Stimulated activated CD8-positive, alpha-beta memory T cell treated with anti-CD3 and anti-CD28 coated beads, Interleukin-4, amount 100 ng/mL, for 1 hour (primary cell): ENCODE results near the gene HECW1.
"Not testable (repeated sequence)": the region's sequence is repeated elsewhere in the genome, so short reads cannot be mapped to it uniquely, and the experiment has no call there.

ENCODE experiments used
- DNase-seq, 2 donors: peaks; one replicate each; pipeline ENCODE4 v3.0.0-alpha.2; 2020; ENCODE audit warnings: low read depth in 2 of 2, low spot score in 1 of 2

Gene HECW1

DNA sequence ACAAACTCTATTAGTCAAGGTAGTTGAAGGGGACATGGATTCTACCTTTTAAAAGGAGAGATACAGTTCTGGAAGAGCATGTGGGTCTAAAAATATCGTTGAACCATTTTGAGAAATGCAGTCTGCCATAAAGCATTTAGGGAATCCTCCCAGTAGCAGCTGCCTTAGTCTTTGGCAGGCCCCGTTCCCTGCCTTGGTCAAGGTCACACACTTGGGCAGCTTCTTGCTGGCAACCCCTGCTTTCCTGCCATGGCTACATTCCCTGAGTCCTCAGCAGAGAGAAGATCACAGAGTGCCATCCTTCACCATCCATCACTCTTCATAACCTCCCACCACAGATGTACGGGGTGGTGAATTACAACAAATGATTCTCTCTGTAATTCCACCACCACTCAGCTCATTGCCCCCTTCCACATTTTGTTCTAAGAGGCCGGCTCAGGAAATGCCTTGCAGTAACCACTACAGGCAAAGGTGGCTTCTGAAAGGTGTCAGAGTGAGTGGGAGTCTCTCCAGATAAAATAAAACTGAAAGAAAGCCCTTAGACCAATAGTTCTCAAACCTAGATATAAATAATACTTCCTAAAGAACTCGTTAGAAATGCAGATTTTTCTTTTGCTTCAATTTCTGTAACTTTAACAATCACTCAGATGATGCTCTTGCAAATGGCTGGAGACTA is 349.0 kb downstream of the HECW1 start:
- DNase-seq = no peak

- DNase-seq = no peak
These were observed 350.4 kb downstream of the HECW1 start for GRCh38 chr7:43462836-43463235.

DNA sequence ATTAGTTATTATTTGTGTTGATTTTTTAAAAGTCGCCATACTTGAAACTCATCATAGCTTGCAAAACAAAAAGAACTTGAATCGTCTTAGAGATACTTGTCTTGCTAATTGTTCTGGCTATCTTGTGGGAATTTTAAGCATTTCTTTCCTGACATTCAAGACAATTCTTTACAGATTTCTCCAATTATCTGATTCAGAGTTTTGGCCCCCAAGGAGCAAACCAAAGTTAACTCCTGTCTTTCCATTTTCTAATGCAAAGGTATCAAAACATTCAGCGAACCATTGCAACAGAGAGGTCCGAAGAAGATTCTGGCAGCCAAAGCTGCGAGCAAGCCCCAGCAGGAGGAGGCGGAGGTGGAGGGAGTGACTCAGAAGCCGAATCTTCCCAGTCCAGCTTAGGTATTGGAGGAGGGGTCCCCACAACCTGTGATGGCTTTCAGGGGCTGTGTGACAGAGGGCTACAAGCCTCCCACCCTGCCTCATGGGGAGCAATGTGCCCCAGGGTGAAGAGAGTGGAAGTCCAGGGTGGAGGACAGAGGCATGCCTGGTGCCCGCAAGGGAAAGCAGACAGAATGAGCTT is 351.0 kb downstream of the HECW1 start:
- no peak for DNase-seq

DNA sequence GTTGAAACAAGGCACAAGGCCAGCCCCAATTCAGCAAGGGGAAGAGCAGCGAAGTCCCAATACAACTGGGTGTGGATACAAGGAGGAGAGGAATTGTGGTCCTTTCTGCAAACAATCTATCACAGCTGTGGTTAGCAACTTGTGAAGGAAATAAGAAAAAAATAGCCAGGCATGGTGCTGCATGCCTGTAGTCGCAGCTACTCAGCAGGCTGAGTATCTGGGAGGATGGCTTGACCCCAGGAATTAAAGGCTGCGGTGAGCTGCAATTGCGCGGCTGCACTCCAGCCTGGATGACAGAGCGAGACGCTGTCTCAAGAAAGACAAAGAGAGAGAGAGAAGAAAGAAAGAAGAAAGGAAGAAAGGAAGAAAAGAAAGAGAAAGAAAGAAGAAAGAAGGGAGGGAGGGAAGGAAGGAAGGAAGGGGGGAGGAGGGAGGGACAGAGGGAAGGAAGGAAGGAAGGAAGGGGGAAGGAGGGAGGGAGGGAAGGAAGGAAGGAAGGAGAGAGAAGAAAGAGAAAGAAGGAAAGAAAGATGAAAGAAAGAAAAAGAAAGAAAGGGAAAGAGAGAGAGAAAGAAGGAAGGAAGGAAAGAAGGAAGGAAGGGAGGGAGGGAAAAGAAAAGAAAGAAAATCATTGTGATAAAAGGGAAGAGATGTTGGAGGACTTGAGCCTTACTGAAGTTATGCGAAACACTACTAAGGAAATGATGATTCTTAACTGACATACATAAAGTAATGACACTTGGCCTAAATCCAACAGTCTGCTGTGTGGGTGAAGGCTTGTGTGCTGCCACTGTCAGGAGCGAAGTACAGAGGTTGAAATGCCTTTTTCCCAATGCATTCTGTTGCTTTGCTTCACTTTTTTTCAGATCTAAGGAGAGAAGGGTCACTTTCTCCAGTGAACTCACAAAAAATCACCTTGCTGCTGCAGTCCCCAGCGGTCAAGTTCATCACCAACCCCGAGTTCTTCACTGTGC is 353.4 kb downstream of the HECW1 start:
- DNase-seq = no peak

DNA sequence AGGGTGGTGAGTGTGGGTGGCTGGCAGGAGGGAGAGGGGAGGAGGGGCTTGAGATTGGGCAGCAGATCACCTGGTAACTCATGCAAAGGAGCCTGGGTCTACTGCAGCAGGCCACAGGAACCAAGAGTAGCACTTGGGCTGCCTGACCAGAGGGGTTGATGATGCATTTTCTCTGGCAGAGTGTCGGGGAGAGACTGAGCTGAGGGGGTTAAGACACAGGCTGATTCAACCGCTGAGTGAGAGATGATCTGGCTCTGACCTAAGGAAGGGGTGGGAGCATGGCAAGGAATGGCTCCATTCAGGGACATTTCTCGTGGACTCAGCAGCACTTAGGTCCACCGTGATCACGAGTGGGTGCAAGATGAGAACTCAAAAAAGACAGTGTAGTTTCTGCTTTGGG is 355.0 kb downstream of the HECW1 start:
- no peak for DNase-seq

- no peak for DNase-seq
These were observed 355.4 kb downstream of the HECW1 start for GRCh38 chr7:43467846-43468245.

- DNase-seq = no peak
These were observed 356.6 kb downstream of the HECW1 start for GRCh38 chr7:43469051-43469450.

- no peak for DNase-seq
These were observed 357.7 kb downstream of the HECW1 start for GRCh38 chr7:43470110-43470509.

- no peak for DNase-seq
These were observed 363.5 kb downstream of the HECW1 start for GRCh38 chr7:43475983-43476382.

- DNase-seq = no peak
These were observed 364.4 kb downstream of the HECW1 start for GRCh38 chr7:43476896-43477295.

- no peak for DNase-seq
These were observed 366.6 kb downstream of the HECW1 start for GRCh38 chr7:43479042-43479441.

DNA sequence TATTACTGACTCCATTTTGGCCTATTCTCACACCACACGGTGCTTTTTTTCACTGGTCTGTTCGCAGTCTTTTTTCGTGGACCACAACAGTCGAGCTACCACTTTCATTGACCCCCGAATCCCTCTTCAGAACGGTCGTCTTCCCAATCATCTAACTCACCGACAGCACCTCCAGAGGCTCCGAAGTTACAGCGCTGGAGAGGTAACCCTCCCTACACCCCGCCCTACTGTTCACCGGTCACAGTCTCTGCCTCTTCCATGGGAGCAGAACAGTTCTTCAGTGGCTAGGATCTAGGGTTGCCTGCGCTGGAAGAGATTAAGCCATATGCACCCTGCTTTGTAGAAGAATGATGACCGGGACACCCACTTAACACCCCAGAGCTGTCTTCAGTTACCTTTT is 367.1 kb downstream of the HECW1 start:
- no peak for DNase-seq

GRCh38 chr7:43480581-43480980 is 368.1 kb downstream of the HECW1 start:
- DNase-seq = no peak

DNA sequence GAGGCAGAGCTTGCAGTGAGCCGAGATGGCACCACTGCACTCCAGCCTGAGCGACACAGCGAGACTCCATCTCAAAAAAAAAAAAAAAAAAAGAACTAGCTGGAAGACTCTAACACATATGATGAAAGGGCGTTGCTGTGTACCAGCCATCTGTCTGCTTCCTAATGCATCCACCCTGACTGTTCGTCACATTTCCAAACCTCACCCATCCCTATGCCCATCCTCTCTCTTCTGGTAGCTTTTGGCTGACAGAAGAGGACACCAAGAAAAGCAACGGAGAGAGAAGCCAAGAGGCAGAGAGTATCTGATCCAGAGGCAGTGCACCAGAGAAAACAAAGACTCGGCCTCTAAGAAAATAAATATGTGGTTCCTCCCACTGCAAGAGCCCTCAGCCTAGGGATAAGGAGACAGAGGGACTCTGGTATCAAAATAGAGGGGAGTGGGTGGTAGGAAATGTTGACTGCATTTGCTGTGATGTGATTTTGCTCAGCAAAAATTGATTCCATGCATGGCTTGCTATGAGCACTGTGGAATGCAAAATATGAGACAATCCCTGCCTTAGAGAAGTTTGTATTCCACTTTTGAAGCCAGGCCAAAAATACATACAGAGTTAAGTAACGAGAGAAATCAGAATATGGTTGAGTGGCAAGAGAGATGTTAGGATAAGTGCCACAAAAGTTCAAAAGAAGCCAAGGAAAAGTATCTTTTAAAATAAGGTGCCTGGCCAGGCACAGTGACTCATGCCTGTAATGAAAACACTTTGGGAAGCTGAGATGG is 369.6 kb downstream of the HECW1 start:
- no peak for DNase-seq

DNA sequence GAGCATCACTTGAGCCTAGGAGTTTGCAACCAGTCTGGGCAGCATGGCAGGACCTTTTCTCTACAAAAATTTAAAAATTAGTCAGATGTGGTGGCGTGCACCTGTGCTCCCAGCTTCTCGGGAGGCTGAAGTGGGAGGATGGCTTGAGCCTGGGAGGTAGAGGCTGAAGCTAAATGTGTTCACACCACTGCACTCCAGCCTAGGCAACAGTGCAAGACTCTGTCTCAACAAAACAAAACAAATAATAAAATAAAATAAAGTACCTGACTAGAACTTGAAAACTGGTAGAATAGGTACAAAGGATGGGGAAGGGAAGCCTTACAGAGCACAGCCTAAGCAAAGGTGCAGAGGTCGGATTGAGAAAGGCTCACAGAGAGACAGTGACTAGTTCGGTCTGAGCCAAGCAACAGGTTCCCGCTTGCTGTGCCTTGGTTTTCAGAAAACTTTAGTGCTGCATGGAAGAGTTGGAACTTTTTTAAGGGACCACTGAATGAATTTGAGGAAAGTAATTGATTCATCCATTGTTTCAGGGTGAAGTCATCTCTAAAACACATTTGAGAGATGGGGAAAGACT is 370.3 kb downstream of the HECW1 start:
- DNase-seq = no peak

GRCh38 chr7:43484678-43485395 is 372.4 kb downstream of the HECW1 start:
- DNase-seq = no peak

- no peak for DNase-seq
These were observed 373.1 kb downstream of the HECW1 start for GRCh38 chr7:43485580-43485979.

DNA sequence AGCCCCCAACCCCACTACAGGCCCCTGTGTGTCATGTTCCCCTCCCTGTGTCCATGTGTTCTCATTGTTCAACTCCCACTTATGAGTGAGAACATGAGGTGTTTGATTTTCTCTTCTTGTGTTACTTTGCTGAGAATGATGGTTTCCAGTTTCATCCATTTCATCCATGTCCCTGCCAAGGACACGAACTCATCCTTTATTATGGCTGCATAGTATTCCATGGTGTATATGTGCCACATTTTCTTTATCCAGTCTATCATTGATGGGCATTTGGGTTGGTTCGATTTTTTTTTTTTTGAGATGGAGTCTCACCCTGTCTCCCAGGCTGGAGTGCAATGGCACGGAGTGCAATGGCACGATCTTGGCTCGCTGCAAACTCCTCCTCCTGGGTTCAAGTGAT is 373.6 kb downstream of the HECW1 start:
- not testable (repeated sequence) for DNase-seq

DNA sequence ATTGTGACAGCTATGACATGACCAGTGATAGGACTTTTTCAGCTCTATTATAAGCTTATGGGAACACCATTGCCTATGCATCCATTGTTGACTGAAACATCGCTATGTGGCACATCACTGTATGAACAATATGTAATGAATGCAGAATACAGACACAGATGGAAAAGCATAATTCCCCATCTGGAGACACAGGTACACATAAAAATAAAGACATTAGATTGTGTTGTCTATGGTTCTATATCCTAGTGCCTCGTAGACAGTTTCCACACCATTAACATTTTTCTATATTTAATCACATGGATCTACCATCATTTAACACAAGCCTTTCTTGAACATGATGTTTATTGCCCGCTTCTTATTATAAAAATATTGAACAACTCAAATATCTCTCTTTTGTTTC is 374.2 kb downstream of the HECW1 start:
- no peak for DNase-seq

GRCh38 chr7:43487731-43488073 is 375.3 kb downstream of the HECW1 start:
- no peak for DNase-seq
